ENCODE results near the gene C22orf23. TPM values are rescaled to one million over a fixed set of nuclear protein-coding genes. Genes with fewer than 3 reads are reported as not detected.
A peak's percentile ranks its signal among the peaks of the same experiment; 100 is the strongest.

Gene C22orf23
- total RNA-seq, 1 donor = 0.72 TPM

DNA sequence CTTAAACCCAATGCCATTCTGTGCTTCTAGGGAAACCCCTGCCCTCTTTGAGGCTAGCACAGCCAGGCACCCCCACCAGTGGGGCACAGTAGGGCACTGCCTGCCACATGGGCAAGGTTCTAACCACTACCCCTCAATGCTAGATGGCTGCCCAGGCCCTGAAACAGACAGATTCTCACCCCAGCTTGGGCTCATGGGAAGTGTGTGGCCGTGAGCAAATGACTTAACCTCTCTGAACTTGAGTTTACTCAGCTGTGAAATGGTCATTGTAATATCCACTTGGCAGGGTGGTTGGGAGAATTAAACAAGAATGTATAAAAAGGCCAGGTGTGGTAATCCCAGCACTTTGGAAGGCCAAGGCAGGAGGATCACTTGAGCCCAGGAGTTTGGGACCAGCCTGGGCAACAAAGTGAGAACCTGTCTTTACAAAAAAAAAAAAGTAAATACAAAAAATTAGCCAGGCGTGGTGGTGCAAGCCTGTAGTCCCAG is 22.4 kb downstream of the C22orf23 start:
- Histone ChIP-seq H3K27me3 (ENCODE audit: insufficient read depth, low read length) (no peaks in the 10 kb centered on the region), H2AFZ (ENCODE audit: low read length) (no peak overlapping the region), H3K4me1 (ENCODE audit: insufficient read depth, low read length) (peaks cover 12% of the 10 kb centered on the region), H3K4me2 (ENCODE audit: insufficient read depth, low read length) (no peak overlapping the region), H3K4me3 (ENCODE audit: insufficient read depth, low read length) (no peak overlapping the region), H3K9me3 (ENCODE audit: low read depth, low read length) (no peaks in the 10 kb centered on the region), H4K20me1 (ENCODE audit: insufficient read depth, low read length) (peaks cover 31% of the 10 kb centered on the region), H3K79me2 (ENCODE audit: insufficient read depth, low read length) (peaks cover 11% of the 10 kb centered on the region), H3K36me3 (ENCODE audit: insufficient read depth, low read length) (peaks cover 54% of the 10 kb centered on the region), H3K27ac (ENCODE audit: low read depth, low read length) (no peak overlapping the region)
- TF ChIP-seq, protein P1, sequence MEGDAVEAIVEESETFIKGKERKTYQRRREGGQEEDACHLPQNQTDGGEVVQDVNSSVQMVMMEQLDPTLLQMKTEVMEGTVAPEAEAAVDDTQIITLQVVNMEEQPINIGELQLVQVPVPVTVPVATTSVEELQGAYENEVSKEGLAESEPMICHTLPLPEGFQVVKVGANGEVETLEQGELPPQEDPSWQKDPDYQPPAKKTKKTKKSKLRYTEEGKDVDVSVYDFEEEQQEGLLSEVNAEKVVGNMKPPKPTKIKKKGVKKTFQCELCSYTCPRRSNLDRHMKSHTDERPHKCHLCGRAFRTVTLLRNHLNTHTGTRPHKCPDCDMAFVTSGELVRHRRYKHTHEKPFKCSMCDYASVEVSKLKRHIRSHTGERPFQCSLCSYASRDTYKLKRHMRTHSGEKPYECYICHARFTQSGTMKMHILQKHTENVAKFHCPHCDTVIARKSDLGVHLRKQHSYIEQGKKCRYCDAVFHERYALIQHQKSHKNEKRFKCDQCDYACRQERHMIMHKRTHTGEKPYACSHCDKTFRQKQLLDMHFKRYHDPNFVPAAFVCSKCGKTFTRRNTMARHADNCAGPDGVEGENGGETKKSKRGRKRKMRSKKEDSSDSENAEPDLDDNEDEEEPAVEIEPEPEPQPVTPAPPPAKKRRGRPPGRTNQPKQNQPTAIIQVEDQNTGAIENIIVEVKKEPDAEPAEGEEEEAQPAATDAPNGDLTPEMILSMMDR (IDR thresholded peaks at IDR 0.05; ENCODE audit: extremely low read depth, low read depth, low read length) = peak; percentile 3
- no peak for DNase-seq (ENCODE audit: insufficient read length, low spot score, missing footprints)

DNA sequence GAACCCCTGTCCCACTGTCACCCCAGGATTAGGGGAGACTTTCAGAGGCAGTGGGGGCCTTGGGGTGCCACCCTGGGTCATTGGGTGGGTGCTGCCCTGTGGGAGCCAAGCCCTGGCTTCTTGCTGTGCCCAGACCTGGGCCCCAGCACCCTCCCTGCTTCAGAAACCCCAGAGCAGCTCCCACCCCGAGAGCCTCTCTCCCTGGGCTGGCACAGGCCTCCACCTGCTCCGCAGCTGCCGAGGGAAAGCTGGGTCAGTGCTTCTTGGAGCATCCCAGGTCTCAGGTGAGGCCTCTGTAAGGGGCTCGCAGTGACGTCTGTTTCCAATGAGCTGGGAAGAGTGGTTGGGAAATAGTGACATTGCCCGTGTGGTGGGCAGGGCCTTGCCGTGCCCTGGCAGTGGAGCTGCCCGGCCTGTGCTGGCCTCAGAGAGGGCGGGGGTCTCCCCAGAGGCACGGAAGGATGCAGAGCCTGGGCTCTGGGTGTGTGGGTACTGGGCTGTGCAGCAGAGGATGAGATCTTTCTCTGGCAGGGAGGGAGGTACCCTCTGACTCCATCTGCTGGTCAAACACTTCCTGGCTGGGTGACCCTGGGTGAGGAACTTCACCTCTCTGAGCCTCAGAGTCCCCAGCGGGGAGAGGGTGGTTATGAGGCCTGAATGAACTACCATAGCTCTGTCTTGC is 23.0 kb downstream of the C22orf23 start:
- TF ChIP-seq, protein P1 (IDR thresholded peaks at IDR 0.05; ENCODE audit: extremely low read depth, low read depth, low read length) = peak; percentile 65
- Histone ChIP-seq H3K36me3 (ENCODE audit: insufficient read depth, low read length) (peaks cover 54% of the 10 kb centered on the region), H3K4me2 (ENCODE audit: insufficient read depth, low read length) (no peak overlapping the region), H3K79me2 (ENCODE audit: insufficient read depth, low read length) (peaks cover 11% of the 10 kb centered on the region), H3K27me3 (ENCODE audit: insufficient read depth, low read length) (no peaks in the 10 kb centered on the region), H2AFZ (ENCODE audit: low read length) (no peak overlapping the region), H3K27ac (ENCODE audit: low read depth, low read length) (no peak overlapping the region), H3K9me3 (ENCODE audit: low read depth, low read length) (no peaks in the 10 kb centered on the region), H4K20me1 (ENCODE audit: insufficient read depth, low read length) (peaks cover 31% of the 10 kb centered on the region), H3K4me1 (ENCODE audit: insufficient read depth, low read length) (peaks cover 12% of the 10 kb centered on the region), H3K4me3 (ENCODE audit: insufficient read depth, low read length) (no peak overlapping the region)
- peak; percentile 97 for DNase-seq (ENCODE audit: insufficient read length, low spot score, missing footprints)

DNA sequence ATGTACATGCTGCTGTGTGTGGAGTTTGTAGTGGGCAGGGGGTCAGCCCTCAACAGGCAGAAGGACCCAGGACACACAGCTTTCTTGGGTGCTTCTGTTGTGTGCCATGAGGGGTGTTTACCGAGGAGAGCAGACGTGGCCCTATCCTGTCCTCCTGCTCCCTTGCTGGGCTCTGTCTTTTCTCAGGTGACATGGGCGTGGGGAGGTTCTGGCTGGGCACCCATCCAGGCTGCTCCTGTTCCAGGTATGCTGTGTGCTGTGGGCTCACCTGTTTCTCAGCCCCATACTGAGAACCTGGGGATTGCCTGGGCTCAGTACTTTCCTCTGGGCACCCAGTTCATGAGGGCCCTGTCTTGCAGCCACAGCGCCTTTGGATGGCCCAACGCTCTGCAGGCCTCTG is 24.0 kb downstream of the C22orf23 start:
- H3K9me3 ChIP-seq (ENCODE audit: low read depth, low read length) = no peaks in the 10 kb centered on the region
- no peaks in the 10 kb centered on the region for H3K27me3 ChIP-seq (ENCODE audit: insufficient read depth, low read length)
- H3K27ac ChIP-seq (ENCODE audit: low read depth, low read length) = no peak overlapping the region
- peaks cover 31% of the 10 kb centered on the region for H4K20me1 ChIP-seq (ENCODE audit: insufficient read depth, low read length)
- H3K4me3 ChIP-seq (ENCODE audit: insufficient read depth, low read length) = no peak overlapping the region
- H3K4me1 ChIP-seq (ENCODE audit: insufficient read depth, low read length) = peaks cover 12% of the 10 kb centered on the region
- no peak overlapping the region for H3K4me2 ChIP-seq (ENCODE audit: insufficient read depth, low read length)
- H2AFZ ChIP-seq (ENCODE audit: low read length) = no peak overlapping the region
- peak; percentile 61 for DNase-seq (ENCODE audit: insufficient read length, low spot score, missing footprints)
- H3K36me3 ChIP-seq (ENCODE audit: insufficient read depth, low read length) = peaks cover 57% of the 10 kb centered on the region
- TF ChIP-seq, protein P1 (IDR thresholded peaks at IDR 0.05; ENCODE audit: extremely low read depth, low read depth, low read length) = no peak
- peaks cover 11% of the 10 kb centered on the region for H3K79me2 ChIP-seq (ENCODE audit: insufficient read depth, low read length)

DNA sequence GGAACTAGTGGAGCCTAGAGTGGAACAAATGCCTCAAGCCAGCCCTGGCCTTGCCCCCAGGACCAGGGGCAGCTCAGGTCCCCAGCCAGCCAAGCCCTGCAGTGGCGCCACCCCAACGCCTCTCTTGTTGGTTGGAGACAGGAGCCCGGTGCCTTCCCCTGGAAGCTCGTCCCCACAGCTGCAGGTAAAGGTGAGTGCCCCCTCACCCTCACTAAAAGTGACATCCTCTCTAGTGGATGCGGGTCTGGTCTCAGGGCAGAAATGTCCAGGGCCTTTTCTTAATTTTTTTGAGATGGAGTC is 25.8 kb downstream of the C22orf23 start:
- Histone ChIP-seq H3K36me3 (ENCODE audit: insufficient read depth, low read length) (peaks cover 56% of the 10 kb centered on the region), H3K27me3 (ENCODE audit: insufficient read depth, low read length) (no peaks in the 10 kb centered on the region), H3K4me2 (ENCODE audit: insufficient read depth, low read length) (no peak overlapping the region), H2AFZ (ENCODE audit: low read length) (no peak overlapping the region), H3K79me2 (ENCODE audit: insufficient read depth, low read length) (peaks cover 11% of the 10 kb centered on the region), H3K27ac (ENCODE audit: low read depth, low read length) (no peak overlapping the region), H3K9me3 (ENCODE audit: low read depth, low read length) (no peaks in the 10 kb centered on the region), H3K4me3 (ENCODE audit: insufficient read depth, low read length) (no peak overlapping the region), H4K20me1 (ENCODE audit: insufficient read depth, low read length) (peaks cover 26% of the 10 kb centered on the region), H3K4me1 (ENCODE audit: insufficient read depth, low read length) (no peaks in the 10 kb centered on the region)
- TF ChIP-seq, protein P1 (IDR thresholded peaks at IDR 0.05; ENCODE audit: extremely low read depth, low read depth, low read length) = no peak
- DNase-seq (ENCODE audit: insufficient read length, low spot score, missing footprints) = peak; percentile 62

Data from osteoblast (primary cell).